Endothelial cell (in vitro differentiated cells): ENCODE results near the gene HSP90B1. TPM values are rescaled to one million over a fixed set of nuclear protein-coding genes. Genes with fewer than 3 reads are reported as not detected.
A peak's percentile ranks its signal among the peaks of the same experiment; 100 is the strongest.

Experiments
- DNase-seq: peaks from one replicate; pipeline ENCODE4 v3.0.0; 2021; ENCODE audit warnings: low spot score
- H3K27ac Mint-ChIP-seq: one replicate; pipeline ENCODE4 v1.8.0; 2021; ENCODE audit warnings: mixed read lengths, inconsistent platforms; ENCODE audit not compliant: unreplicated experiment
- H3K27me3 Mint-ChIP-seq: one replicate; pipeline ENCODE4 v1.8.0; 2021; ENCODE audit warnings: mild to moderate bottlenecking, moderate library complexity, mixed read lengths, inconsistent platforms; ENCODE audit not compliant: unreplicated experiment
- H3K36me3 Mint-ChIP-seq: one replicate; pipeline ENCODE4 v1.8.0; 2021; ENCODE audit warnings: mild to moderate bottlenecking, low read depth, mixed read lengths, inconsistent platforms; ENCODE audit not compliant: unreplicated experiment
- H3K4me1 Mint-ChIP-seq: one replicate; pipeline ENCODE4 v1.8.0; 2021; ENCODE audit warnings: mild to moderate bottlenecking, mixed read lengths, inconsistent platforms; ENCODE audit not compliant: unreplicated experiment
- H3K4me3 Mint-ChIP-seq: one replicate; pipeline ENCODE4 v1.8.0; 2021; ENCODE audit warnings: mild to moderate bottlenecking, mixed read lengths, inconsistent platforms; ENCODE audit not compliant: unreplicated experiment
- H3K9me3 Mint-ChIP-seq: one replicate; pipeline ENCODE4 v1.8.0; 2021; ENCODE audit warnings: mixed read lengths, inconsistent platforms; ENCODE audit not compliant: unreplicated experiment
- CTCF ChIP-seq: fragments of 200-600 bp; sonication (generic); IDR thresholded peaks from one replicate; pipeline ENCODE4 v1.5.0; 2021; ENCODE audit warnings: antibody characterized with exemption; ENCODE audit not compliant: unreplicated experiment
- total RNA-seq: library from RNA; stranded (reverse); fragmentation: NEBNext Ultra II Directional; extraction: Animal tissue kit (Norgen Biotek cat#: 25700); gene quantifications from one replicate; pipeline ENCODE4 v1.2.1, GENCODE V29; 2021; ENCODE audit not compliant: unreplicated experiment

Gene HSP90B1
- total RNA-seq, 1 donor from 2014 or later, result 729 TPM

GRCh38 chr12:103928682-103929045 lies 1.5 kb upstream of the HSP90B1 start:
- Mint-ChIP-seq H3K27me3 (peaks cover 17% of the 10 kb centered on the region), H3K27ac (peak overlapping the region; percentile 95), H3K4me3 (peak overlapping the region; percentile 92), H3K36me3 (peaks cover 7% of the 10 kb centered on the region), H3K4me1 (peaks cover 35% of the 10 kb centered on the region), H3K9me3 (no peaks in the 10 kb centered on the region)
- TF ChIP-seq CTCF, result no peak
- DNase-seq, result no peak

DNA sequence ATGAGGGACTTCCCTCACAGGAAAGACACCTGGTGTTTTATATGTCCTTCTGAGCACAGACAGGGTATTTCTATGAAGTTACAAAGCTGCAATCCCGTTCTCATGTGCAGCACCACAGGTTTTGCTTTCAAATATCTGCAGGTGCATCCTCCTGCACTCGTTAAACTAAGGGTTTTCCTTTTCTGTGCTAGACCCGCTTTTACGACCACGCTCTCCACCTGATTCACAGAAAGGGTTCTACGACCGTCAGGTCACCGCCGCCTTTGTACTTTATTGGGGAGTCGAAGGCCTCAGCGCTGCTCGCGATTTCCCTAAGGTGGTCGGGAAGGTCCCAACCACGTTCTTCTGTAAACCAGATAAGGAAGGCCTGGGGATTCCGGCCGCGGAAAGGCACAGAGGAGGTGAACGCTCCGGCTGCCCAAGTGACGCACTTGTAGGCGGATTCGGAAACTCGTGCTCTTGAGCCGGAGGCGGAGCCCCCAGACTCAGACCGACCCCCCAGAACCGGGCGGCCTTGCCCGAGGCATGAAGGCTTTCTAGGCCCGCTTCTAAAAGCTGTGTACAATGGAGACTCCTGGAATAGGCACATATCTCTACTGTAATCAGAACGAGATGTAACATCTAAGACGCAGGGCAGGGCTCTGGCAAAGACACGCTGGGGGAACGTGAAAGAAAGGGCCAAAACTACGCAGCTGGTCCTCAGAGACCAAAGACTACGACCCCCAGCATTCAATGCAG lies 995 bp upstream of the HSP90B1 start:
- TF ChIP-seq CTCF, result no peak
- peak overlapping the region; percentile 92 for H3K4me3 Mint-ChIP-seq
- H3K36me3 Mint-ChIP-seq, result peaks cover 11% of the 10 kb centered on the region
- H3K27ac Mint-ChIP-seq, result peak overlapping the region; percentile 95
- peaks cover 36% of the 10 kb centered on the region for H3K4me1 Mint-ChIP-seq
- H3K9me3 Mint-ChIP-seq, result no peaks in the 10 kb centered on the region
- DNase-seq, result peak; percentile 76
- H3K27me3 Mint-ChIP-seq, result peaks cover 17% of the 10 kb centered on the region

DNA sequence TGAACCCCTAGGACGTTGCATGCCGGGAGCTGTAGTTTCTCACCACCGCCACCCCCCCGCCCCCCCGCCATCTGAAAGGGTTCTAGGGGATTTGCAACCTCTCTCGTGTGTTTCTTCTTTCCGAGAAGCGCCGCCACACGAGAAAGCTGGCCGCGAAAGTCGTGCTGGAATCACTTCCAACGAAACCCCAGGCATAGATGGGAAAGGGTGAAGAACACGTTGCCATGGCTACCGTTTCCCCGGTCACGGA lies 501 bp upstream of the HSP90B1 start:
- Mint-ChIP-seq H3K27me3 (peaks cover 17% of the 10 kb centered on the region), H3K4me3 (peak overlapping the region; percentile 92), H3K4me1 (peaks cover 38% of the 10 kb centered on the region), H3K9me3 (no peaks in the 10 kb centered on the region), H3K27ac (peak overlapping the region; percentile 95), H3K36me3 (peaks cover 13% of the 10 kb centered on the region)
- TF ChIP-seq CTCF, result no peak
- no peak for DNase-seq

DNA sequence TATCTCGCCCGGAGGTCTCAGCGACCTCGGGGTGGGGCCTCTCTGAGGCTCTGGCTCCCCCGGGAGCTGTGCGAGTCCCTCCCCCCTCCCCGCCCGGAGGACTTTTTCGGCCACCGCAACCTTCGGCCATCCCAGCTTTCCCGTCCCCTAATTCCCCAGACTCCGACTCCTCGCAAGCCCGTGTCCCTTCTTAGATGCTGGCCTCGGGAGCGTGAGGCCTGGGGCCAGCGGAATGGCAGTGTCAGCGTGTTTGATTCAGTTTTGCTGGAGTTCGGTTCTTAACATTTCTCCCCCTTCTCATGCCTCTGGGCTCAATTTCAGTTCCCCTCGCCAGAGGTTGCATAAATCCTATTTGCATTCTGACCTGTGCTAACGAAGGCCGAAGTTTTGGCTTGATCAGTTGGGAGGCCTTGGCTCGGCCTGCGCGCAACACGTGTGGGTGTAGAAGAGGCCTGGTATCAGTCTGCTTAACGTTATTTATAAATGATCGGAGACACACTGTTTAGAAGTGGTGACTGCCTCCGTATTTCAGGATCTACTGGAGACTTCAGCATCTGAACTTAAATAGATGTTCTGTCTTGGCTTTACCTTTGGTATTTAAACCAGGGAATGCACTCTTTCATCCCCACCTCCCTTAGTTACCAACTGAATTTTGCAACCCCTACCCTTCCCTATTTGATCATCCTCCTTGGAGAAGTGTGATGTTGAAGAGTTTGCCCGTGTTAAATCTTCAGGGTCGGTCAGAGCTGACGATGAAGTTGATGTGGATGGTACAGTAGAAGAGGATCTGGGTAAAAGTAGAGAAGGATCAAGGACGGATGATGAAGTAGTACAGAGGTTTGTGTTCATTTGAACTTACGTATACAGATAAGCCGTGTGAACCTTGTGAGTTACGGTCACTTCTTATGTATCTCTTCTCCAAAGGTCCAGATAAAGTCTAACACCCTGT lies 851 bp downstream of the HSP90B1 start:
- Mint-ChIP-seq H3K9me3 (no peaks in the 10 kb centered on the region), H3K4me3 (peak overlapping the region; percentile 92), H3K36me3 (peaks cover 24% of the 10 kb centered on the region), H3K4me1 (peaks cover 42% of the 10 kb centered on the region), H3K27ac (peak overlapping the region; percentile 95), H3K27me3 (peaks cover 19% of the 10 kb centered on the region)
- no peak for TF ChIP-seq CTCF
- peak; percentile 11 for DNase-seq

GRCh38 chr12:103933237-103933636 lies 3.0 kb downstream of the HSP90B1 start:
- no peak for DNase-seq
- TF ChIP-seq CTCF, result no peak
- Mint-ChIP-seq H3K27ac (no peak overlapping the region), H3K27me3 (peaks cover 17% of the 10 kb centered on the region), H3K4me3 (no peak overlapping the region), H3K9me3 (no peaks in the 10 kb centered on the region), H3K36me3 (peaks cover 27% of the 10 kb centered on the region), H3K4me1 (peaks cover 33% of the 10 kb centered on the region)
